Measurements from ENCODE around the gene TRAPPC2L.

DNA sequence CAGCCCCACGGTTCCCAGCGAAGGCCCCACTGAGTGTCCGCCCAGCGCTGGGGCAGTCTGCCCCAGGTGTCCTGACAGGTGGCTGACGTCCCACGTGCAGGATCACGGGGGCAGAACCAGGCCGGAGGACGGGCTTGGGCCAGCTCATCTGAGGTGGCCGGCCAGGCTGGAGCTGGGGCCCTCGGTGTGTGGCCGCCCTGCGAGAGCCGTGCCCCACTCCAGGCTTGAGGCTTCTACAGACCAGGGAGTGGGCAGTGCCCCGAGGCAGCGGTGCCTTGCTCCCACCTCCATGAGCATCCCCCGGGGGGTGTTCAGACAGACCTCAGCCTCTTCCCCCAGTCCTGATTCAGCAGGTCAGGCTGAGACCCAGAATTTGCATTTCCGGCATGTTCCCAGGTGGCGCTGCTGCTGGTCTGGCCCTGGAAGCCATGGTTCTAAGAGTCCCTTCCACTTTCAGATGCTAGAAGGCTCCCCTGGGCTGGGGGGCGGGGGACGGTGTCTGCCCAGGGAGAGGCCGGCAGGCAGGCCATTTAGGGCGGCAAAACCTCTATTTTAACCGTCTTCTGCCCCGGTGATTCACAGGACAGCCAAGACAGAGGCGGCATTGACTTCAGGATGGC lies 44.9 kb downstream of the TRAPPC2L start:
- TF ChIP-seq POLR2A (IDR thresholded peaks at IDR 0.05): no peak
- TF ChIP-seq, protein P1, sequence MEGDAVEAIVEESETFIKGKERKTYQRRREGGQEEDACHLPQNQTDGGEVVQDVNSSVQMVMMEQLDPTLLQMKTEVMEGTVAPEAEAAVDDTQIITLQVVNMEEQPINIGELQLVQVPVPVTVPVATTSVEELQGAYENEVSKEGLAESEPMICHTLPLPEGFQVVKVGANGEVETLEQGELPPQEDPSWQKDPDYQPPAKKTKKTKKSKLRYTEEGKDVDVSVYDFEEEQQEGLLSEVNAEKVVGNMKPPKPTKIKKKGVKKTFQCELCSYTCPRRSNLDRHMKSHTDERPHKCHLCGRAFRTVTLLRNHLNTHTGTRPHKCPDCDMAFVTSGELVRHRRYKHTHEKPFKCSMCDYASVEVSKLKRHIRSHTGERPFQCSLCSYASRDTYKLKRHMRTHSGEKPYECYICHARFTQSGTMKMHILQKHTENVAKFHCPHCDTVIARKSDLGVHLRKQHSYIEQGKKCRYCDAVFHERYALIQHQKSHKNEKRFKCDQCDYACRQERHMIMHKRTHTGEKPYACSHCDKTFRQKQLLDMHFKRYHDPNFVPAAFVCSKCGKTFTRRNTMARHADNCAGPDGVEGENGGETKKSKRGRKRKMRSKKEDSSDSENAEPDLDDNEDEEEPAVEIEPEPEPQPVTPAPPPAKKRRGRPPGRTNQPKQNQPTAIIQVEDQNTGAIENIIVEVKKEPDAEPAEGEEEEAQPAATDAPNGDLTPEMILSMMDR (IDR thresholded peaks at IDR 0.05): no peak
